Heart left ventricle (tissue), 16 donors: Measurements from ENCODE around the gene NCAPG. TPM values are rescaled to one million over a fixed set of nuclear protein-coding genes. Genes with fewer than 3 reads are reported as not detected.

Source experiments
- ATAC-seq, 4 donors: fragments of 200-7000 bp; cut with Tn5 transposase; one replicate each; pipeline ENCODE4 v1.9.1; 2020 to 2022; ENCODE audit warnings: moderate library complexity in 4 of 4, mild to moderate bottlenecking in 3 of 4, moderate number of reproducible peaks in 1 of 4
- DNase-seq, 5 donors: peaks; one replicate each; pipeline ENCODE4 v3.0.0-alpha.2; 2020
- H3K27ac ChIP-seq, 12 donors: fragments of 200-600 bp; sonication (generic) in 4 of 12; one replicate each; pipeline versions ENCODE4 v1.5.0 to v1.8.0; 2016 to 2022; ENCODE audit warnings: mild to moderate bottlenecking in 2 of 12
- H3K27me3 ChIP-seq, 9 donors: fragments of 200-600 bp; sonication (generic) in 2 of 9; one replicate each; pipeline versions ENCODE4 v1.5.1 to v1.8.0; 2016 to 2022; ENCODE audit warnings: mild to moderate bottlenecking in 3 of 9
- H3K36me3 ChIP-seq, 9 donors: fragments of 200-600 bp; sonication (generic) in 2 of 9; one replicate each; pipeline versions ENCODE4 v1.5.0 to v1.8.0; 2018 to 2022; ENCODE audit warnings: mild to moderate bottlenecking in 2 of 9
- H3K4me1 ChIP-seq, 12 donors: fragments of 200-600 bp; sonication (generic) in 4 of 12; one replicate each; pipeline versions ENCODE4 v1.5.0 to v1.8.0; 2016 to 2022; ENCODE audit warnings: mild to moderate bottlenecking in 3 of 12
- H3K4me3 ChIP-seq, 12 donors: fragments of 200-600 bp; sonication (generic) in 4 of 12; one replicate each; pipeline versions ENCODE4 v1.5.0 to v1.8.0; 2017 to 2022; ENCODE audit warnings: mild to moderate bottlenecking in 9 of 12, moderate library complexity in 4 of 12
- H3K9me3 ChIP-seq, 12 donors: fragments of 200-600 bp; sonication (generic) in 4 of 12; one replicate each; pipeline versions ENCODE4 v1.5.0 to v1.8.0; 2016 to 2022; ENCODE audit warnings: mild to moderate bottlenecking in 1 of 12
- CTCF ChIP-seq, 12 donors: fragments of 200-600 bp; sonication (generic) in 4 of 12; IDR thresholded peaks; one replicate each; pipeline versions ENCODE4 v1.5.0 to v1.8.0; 2018 to 2022; ENCODE audit warnings: antibody characterized with exemption in 12 of 12, mild to moderate bottlenecking in 5 of 12
- POLR2A ChIP-seq, 2 donors: fragments of 450-650 bp; IDR thresholded peaks; one replicate each; pipeline ENCODE4 v1.6.1; 2017; ENCODE audit warnings: antibody characterized with exemption in 2 of 2, mild to moderate bottlenecking in 2 of 2, moderate library complexity in 2 of 2
- WGBS, 4 donors: extraction: QIAGEN DNeasy Blood & Tissue Kit in 2 of 4; methylation state at CpG; one replicate each; pipeline versions ENCODE4 v1.1.5 to v1.1.7; 2013 to 2018; 5-methylcytosine and 5-hydroxymethylcytosine counted together
- intact Hi-C, 10 donors: fragments of 100-400 bp; cut with DNase I; formaldehyde crosslinking; loops; one replicate each; pipeline versions ENCODE4 v1.11.1 to v1.14.2; 2022
- polyA plus RNA-seq, 2 donors: library from polyadenylated mRNA; stranded (reverse); fragments of 200-250 nt; gene quantifications; one replicate each; pipeline ENCODE4 v1.2.3, GENCODE V29; 2013
- total RNA-seq, 9 donors: library from RNA; depleted of rRNA in 2 of 9; stranded (reverse); fragments of >200 nt in 2 of 9; fragmentation: NEBNext Ultra II Directional in 3 of 9; extraction: Animal tissue kit (Norgen Biotek cat#: 25700) in 3 of 9; gene quantifications; one replicate each; pipeline versions ENCODE4 v1.1.0 to v1.2.4, GENCODE V29; 2016 to 2023
- donor health status: ischemic (EF 13 %, LVEDD 7.1; RV severe dilation, severe dysfunction).
- donor health status: healthy with polysubstance abuse.
- donor health status: DM: no; HTN: yes; CAD: no.
- donor health status: DM: no; HTN: no; CAD: no.
- donor health status: ischemic (EF 25% LVEDD 6.9; RV normal size, moderate dysfunction).
- donor health status: ischemic (EF 25% LVEDD 5.7; RV mildly dilated, moderate dysfunction).
- donor health status: healthy.
- donor health status: DM: yes; HTN: yes; CAD: no.
- donor health status: ischemic (EF 35%, LVEDD 5.7; RV mildly dilated, moderate dysfunction).
- donor health status: nonischemic (EF 11% LVEDD 7.7; RV severe dilation, severe dysfunction).
- donor health status: DM: yes; HTN: yes; CAD: no.
- donor health status: PGD.
- donor health status: ischemic (EF 29% LVEDD 5.4; RV normal size, mild dysfunction).
- donor health status: nonischemic (EF 23%, LVEDD 6.1; RV moderate dilation, normal function).

Gene NCAPG
- total and polyA plus RNA-seq, 11 donors = 0.08 to 5.4 (median 0.60) TPM; not detected in 1

DNA sequence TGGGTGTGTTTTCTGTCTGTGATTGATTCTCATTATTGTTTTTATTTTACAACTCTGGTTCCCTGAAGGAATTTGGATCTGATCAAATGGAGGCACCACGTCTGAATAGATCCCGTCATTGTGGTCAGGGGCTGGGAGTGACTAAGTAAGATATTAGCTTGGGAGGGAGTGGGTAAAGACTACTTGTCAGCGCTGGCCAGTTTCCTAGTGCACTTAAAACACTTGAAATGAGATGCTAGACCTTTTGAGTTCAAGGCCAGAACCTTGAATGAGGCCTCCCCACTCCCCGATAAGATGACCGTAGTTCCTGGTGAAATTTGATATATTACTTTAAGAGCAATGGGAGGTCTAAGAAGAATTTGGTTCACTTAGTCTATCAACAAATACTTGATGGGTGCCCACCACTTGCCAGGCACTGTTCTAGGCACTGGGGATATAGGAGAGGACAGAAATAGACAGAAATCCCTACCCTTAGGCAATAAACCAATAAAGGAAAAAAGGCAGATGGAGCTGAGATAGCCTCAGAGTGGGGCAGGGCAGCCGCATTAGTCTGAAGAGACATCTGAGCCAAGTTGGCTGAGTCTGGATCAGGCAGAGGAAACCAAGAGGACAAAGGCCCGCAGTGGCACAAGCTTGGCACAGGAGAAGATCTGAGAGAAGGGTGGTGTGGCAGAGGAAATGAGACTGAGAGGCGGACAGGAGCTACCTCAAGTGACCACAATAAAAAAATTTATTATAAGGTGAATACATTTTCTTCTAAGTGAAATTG lies 41.2 kb upstream of the NCAPG start:
- DNase-seq (no peak), ATAC-seq (no peak)
- H3K4me1 ChIP-seq = no peaks in the 10 kb centered on the region
- TF ChIP-seq POLR2A (IDR thresholded peaks at IDR 0.05) = no peak
- TF ChIP-seq CTCF (IDR thresholded peaks at IDR 0.05) = no peak
- no peaks in the 10 kb centered on the region for H3K36me3 ChIP-seq
- H3K27me3 ChIP-seq = no peaks in the 10 kb centered on the region
- no peak overlapping the region for H3K4me3 ChIP-seq
- peaks cover 0 to 7% (median 0%) of the 10 kb centered on the region in 12 donors for H3K9me3 ChIP-seq
- intact Hi-C loops = no loop called here
- no peak overlapping the region for H3K27ac ChIP-seq
- WGBS, 4 donors = 56 to 72% (median 68%) methylated on average over 8 of the region's 8 CpGs

- H3K4me3 ChIP-seq = no peak overlapping the region
Observed at GRCh38 chr4:17770845-17771244, 39.9 kb upstream of the NCAPG start.

DNA sequence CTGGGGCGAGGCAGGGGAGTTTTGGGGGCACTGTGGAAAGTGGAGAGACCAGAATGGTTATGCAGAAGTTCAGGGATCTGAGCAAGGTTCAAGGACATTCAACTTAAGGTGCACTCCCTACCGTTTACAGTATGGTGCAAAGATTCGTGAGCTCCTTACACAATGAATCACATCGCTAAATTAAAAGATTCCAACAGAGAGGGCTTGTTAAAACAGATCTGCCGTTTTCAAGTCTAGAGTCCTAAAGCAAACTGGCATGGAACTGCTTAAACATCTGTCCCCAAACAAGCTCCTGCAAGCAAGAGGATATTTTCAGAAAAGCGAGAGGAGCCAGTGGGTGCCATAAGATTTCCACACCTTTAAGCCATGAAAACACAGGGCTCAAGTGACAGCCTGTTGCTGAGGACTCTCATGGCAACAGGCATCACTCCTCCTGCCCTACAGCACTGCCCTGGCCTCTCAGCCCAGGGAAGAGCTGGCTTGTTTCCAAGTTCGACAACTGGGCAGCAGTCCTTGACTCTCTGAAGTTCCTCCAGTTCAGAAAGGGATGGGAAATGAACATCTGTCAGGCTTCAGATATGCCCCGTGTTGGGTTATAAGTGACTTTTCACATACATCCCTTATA lies 39.4 kb upstream of the NCAPG start:
- 51 to 59% (median 54%) methylated on average over 8 of the region's 8 CpGs for WGBS, 4 donors
- intact Hi-C loops = no loop called here
- TF ChIP-seq CTCF (IDR thresholded peaks at IDR 0.05) = no peak
- no peak for TF ChIP-seq POLR2A (IDR thresholded peaks at IDR 0.05)
- Histone ChIP-seq H3K36me3 (no peaks in the 10 kb centered on the region), H3K4me1 (no peaks in the 10 kb centered on the region), H3K4me3 (no peak overlapping the region), H3K9me3 (peaks cover 0 to 7% (median 0%) of the 10 kb centered on the region in 12 donors), H3K27me3 (peaks cover 0 to 1% (median 0%) of the 10 kb centered on the region in 9 donors), H3K27ac (no peak overlapping the region)
- DNase-seq (no peak), ATAC-seq (no peak)

More at GRCh38 chr4:17770845-17771244, 39.9 kb upstream of the NCAPG start:
- Histone ChIP-seq H3K36me3 (no peaks in the 10 kb centered on the region), H3K27me3 (no peaks in the 10 kb centered on the region), H3K4me1 (no peaks in the 10 kb centered on the region), H3K9me3 (peaks cover 0 to 7% (median 0%) of the 10 kb centered on the region in 12 donors), H3K27ac (no peak overlapping the region)
- WGBS, 4 donors = 62 to 72% (median 68%) methylated on average over 4 of the region's 4 CpGs
- TF ChIP-seq CTCF (IDR thresholded peaks at IDR 0.05) (no peak), POLR2A (IDR thresholded peaks at IDR 0.05) (no peak)
- intact Hi-C loops = no loop called here
- ATAC-seq = no peak
- no peak for DNase-seq

DNA sequence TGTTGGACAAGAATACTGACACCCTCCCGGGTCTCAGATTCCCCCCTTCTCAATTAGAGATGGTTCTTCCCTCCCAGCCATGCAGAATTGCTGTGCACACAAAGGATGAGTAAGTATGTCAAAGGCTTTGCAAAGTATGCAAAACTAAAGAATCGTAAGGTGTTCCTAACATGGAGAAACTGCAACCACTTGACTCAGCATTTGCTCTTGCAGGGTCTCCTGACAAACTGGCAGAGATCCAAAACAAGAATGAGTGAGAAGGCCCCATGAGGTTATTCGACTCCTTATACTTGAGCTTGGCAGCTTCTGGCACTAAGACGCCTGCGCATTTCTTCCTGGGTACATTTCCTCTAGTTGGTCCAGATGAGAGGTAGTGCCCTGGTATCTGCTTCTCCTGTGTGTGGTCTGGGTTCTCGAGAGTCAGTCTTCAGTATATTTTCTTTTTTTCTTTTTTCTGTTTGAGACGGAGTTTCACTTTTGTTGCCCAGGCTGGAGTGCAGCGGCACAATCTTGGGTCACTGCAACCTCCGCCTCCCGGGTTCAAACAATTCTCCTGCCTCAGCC lies 37.6 kb upstream of the NCAPG start:
- TF ChIP-seq POLR2A (IDR thresholded peaks at IDR 0.05) = no peak
- TF ChIP-seq CTCF (IDR thresholded peaks at IDR 0.05) = no peak
- intact Hi-C loops = no loop called here
- no peak for DNase-seq
- Histone ChIP-seq H3K4me3 (no peak overlapping the region), H3K27me3 (peaks cover 0 to 5% (median 0%) of the 10 kb centered on the region in 9 donors), H3K27ac (no peak overlapping the region), H3K36me3 (no peaks in the 10 kb centered on the region), H3K9me3 (no peaks in the 10 kb centered on the region), H3K4me1 (no peaks in the 10 kb centered on the region)
- no peak for ATAC-seq
- 82 to 89% (median 82%) methylated on average over 10 of the region's 10 CpGs for WGBS, 4 donors
